Stimulated activated CD4-positive, alpha-beta T cell treated with anti-CD3 and anti-CD28 coated beads, Interleukin-2, amount 100 ng/mL, for 4 hours (primary cell): ENCODE data around the gene MTOR.

ENCODE experiments used
- DNase-seq: peaks from one replicate; pipeline ENCODE4 v3.0.0-alpha.2; 2020; ENCODE audit warnings: low read depth

MTOR gene

DNA sequence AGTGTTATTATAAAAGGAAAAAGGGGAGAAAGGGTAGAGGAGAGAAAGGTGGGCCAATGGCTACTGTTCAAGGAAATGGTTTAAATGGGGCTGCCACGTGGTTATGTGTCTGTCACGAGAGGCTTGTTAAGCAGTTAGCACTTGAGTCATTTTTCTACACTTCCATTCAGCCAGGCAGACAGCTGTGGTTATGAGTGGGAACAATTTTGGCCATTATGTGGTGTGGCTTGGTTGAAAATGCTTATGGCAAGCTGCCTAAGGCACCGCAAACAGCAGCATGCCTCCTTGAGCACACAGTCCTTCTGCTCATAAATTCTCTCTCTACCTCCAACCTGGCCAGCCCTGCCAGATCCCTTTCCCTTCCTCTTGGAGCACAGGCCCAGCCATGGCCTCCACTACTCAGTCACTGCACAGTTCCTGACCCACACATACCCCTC lies 199.4 kb downstream of the MTOR start:
- DNase-seq = no peak

DNA sequence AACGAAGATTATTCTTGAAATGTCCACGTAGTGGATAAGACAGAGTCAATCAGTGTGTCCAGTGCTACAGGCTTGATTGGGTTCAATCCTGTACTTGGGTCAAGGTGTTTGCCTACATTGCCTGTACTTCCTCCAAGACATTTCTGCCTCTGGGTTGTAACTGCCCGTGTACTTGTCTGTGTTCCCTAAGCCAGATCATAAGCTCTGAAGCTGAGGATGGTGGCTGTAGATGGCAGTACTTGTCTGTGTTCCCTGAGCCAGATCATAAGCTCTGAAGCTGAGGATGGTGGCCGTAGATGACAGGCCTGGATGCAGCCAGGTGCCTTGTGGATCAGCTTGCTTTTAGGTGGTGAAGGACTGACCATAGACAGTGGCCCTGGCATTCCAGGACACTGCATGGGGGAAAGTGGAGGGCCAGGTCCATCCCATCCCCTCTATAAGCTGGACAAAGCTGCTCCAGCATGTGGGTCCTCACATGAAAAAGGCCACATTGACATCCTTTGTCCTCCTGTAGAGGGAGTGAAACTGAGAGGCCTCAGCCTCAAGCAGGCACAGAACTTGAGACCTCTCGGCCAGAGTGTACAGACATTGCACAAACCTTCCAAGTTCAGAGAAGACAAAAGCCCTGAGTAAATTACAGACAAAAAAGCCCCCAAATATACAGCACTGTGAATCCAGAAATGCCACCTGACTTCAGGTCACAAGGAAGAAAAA lies 200.5 kb downstream of the MTOR start:
- DNase-seq = no peak

DNA sequence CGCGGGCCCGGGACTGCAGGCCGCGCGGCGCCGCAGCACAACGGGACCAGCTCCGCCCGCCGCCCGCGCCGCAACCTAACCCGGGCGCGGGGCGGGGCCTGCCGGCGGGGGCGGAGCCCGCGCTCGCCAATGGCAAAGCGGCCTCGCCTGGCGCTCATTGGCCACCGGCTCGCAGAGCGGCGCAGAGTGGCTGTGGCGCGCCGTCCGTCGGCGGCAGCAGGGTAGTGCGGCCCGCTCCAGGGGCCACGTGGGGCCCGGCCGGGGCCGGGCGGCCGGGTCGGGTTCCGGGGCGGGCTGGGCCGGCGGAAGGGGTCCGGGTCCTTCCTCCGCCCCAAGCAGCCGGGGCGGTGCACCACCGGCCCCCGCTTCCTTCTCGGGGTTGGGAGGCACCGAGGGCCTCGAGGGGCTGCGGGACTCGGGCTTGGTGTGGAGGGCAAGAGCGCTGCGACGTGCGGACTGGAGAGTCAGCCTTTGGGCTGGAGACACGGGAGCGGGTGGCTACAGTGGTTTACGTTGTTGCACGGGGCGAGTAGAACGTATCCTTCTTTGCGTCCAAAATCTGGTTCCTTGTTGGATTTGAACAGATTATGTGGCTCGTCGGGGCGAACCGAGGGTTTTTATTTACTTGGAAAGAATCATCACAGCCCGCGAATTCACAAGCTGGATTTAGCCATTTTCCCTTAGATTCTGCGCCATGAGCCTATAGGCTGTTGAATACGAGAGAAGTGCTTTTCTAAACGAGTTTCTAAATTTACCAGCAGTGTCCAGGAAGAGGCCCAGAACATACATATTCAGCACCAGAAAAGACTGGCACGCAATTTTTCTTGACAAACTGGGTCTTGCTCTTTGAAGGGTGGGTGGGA lies 202.2 kb downstream of the MTOR start, which contains the start of gene SRM:
Gene SRM (minus strand): TSS at position 51 of the 863 bp plus-strand sequence. CDS start 75 bp downstream, outside the sequence.
- DNase-seq = peak; percentile 88

DNA sequence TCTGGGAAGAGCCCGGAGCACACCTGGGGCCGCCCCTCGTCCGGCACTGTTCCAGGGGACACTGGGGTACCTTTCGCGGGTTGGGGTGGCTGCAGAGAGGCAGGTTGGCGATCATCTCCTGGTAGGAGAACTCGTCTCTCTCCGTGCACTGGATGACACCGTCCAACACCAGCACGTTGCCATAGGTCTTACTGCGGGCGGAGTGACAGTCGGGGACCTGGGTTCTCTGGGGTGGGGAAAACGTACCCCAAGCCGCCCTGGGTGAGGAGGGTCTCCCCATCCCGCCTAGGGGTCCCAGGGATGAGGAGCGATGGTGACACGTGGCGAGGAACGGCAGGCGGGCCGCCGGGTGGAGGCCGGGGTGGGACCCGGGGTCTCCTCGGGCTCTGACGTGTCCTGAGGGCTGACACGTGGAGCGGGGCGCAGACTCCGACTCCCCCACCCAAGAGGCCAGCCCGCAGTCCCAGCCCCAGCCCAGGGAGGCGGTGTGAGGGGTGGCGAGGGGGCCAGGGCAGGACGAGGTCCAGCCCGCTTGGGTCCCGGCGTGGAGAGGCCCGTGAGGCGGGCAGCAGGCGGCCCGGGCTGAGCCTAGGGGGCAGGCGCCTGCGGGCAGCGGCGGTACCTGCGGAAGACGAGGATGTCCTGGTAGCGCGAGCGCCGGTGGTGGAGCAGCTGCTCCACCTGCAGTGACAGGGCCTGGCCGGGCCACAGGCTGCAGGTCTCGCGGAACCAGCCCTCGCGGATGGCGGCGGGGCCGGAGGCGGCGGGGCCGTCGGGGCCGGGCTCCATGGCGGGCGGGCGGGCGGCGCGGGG lies 203.0 kb downstream of the MTOR start:
- no peak for DNase-seq

DNA sequence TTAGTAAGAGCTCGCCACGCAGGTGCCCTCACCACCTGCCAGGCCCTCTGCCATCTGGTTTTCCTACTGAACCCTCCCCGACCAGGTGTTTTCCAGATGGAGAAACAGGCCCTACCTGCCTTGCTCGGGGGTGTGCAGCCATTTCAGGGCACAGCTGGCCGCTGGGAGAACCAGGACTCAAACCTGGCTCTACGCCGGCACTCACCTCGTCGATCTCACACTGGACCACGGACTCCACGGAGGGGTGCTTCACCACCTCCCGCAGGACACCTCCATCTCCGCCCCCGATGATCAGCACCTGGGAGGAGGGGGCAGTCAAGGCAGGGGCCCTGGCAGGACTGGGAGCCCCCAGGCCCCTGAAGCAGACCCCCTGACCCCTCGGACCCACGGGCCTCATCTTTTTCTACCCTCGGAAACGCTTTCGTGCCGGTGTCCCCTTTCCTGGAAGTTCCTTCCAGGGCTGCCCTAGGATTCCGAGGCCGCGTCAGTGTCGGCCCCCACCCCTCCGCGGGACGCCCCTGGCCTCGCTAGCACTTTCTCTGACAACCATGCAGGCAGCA lies 203.7 kb downstream of the MTOR start:
- no peak for DNase-seq

DNA sequence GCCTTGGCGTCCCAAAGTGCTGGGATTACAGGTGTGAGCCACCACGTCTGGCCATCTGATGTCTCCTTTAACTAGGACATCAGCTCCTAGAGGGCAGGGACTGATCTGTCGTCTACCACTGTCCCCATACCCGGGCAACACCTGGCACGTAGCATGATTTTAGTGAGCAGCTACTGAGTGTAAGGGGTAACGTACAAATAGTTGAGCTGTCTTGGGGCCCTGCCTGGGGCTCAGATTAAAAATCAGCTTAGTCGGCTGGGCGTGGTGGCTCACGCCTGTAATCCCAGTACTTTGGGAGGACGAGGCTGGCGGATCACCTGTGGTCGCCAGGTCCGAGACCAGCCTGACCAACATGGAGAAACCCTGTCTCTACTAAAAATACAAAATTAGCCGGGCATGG lies 204.3 kb downstream of the MTOR start:
- DNase-seq = no peak

DNA sequence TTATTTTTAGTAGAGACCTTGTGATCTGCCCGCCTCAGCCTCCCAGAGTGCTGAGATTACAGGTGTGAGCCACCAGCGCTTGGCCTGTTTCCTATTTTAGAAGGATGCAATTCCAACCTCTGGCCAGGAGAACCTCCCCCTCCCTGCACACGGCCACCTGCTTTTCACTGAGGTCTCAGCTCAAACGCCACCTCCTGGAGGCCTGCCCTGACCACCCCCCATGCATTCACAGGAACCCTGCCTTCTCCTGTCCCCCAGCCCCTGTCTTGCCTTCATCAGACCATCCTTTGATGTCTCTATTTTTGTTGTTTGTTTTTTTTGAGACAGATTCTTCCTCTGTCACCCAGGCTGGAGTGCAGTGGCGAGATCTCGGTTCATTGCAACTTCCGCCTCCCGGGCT lies 204.9 kb downstream of the MTOR start:
- no peak for DNase-seq
